Measurements from ENCODE around the gene OSBPL6. TPM values are rescaled to one million over a fixed set of nuclear protein-coding genes. Genes with fewer than 3 reads are reported as not detected.

Gene OSBPL6
- total and polyA plus RNA-seq, 2 donors from 2014 or later: 0.91 to 1.4 TPM

GRCh38 chr2:178275600-178275999 is 81.3 kb downstream of the OSBPL6 start:
- H3K4me3 ChIP-seq (ENCODE audit: low read length in 3 of 3): no peak overlapping the region
- no peaks in the 10 kb centered on the region for H3K36me3 ChIP-seq (ENCODE audit: control insufficient read depth in 2 of 3, insufficient read depth in 3 of 3, low read length in 3 of 3)
- no peak overlapping the region for H3K27ac ChIP-seq (ENCODE audit: low read depth in 2 of 2, low read length in 2 of 2)
- no peak for FAIRE-seq
- no peak for TF ChIP-seq CTCF (IDR thresholded peaks at IDR 0.05; ENCODE audit: borderline replicate concordance, extremely low read depth, insufficient read depth)
- DNase-seq: no peak
- no peaks in the 10 kb centered on the region for H3K9me3 ChIP-seq (ENCODE audit: control insufficient read depth in 2 of 3, insufficient read depth in 1 of 3, low read length in 3 of 3)
- intact Hi-C loops (cut with DNase I): no loop called here
- H3K9ac ChIP-seq (ENCODE audit: low read length in 3 of 3): no peak overlapping the region
- peaks cover 0 to 11% (median 2%) of the 10 kb centered on the region in 3 donors for H3K4me1 ChIP-seq (ENCODE audit: control insufficient read depth in 2 of 3, insufficient read depth in 2 of 3, low read depth in 1 of 3, low read length in 3 of 3)
- H3K27me3 ChIP-seq (ENCODE audit: control insufficient read depth, insufficient read depth, low read length): no peaks in the 10 kb centered on the region

- peak overlapping the region; percentile 34 to 39 for H3K27ac ChIP-seq (ENCODE audit: low read depth in 2 of 2, low read length in 2 of 2)
- H3K27me3 ChIP-seq (ENCODE audit: control insufficient read depth, insufficient read depth, low read length): no peaks in the 10 kb centered on the region
- FAIRE-seq (no peak), DNase-seq (peak in 4 of 5 donors; percentile 56 to 84 (median 70))
- no peak overlapping the region for H3K9ac ChIP-seq (ENCODE audit: low read length in 3 of 3)
- H3K9me3 ChIP-seq (ENCODE audit: control insufficient read depth in 2 of 3, insufficient read depth in 1 of 3, low read length in 3 of 3): no peaks in the 10 kb centered on the region
- TF ChIP-seq CTCF (IDR thresholded peaks at IDR 0.05; ENCODE audit: borderline replicate concordance, extremely low read depth, insufficient read depth): no peak
- intact Hi-C loops (cut with DNase I): no loop called here
- no peaks in the 10 kb centered on the region for H3K36me3 ChIP-seq (ENCODE audit: control insufficient read depth in 2 of 3, insufficient read depth in 3 of 3, low read length in 3 of 3)
- peaks cover 0 to 17% (median 2%) of the 10 kb centered on the region in 3 donors for H3K4me1 ChIP-seq (ENCODE audit: control insufficient read depth in 2 of 3, insufficient read depth in 2 of 3, low read depth in 1 of 3, low read length in 3 of 3)
- peak overlapping the region in 2 of 3 donors; percentile 8 to 29 for H3K4me3 ChIP-seq (ENCODE audit: low read length in 3 of 3)
Measured at GRCh38 chr2:178277741-178278197, 83.5 kb downstream of the OSBPL6 start.

GRCh38 chr2:178279142-178279541 is 84.8 kb downstream of the OSBPL6 start:
- FAIRE-seq (no peak), DNase-seq (no peak)
- intact Hi-C loops (cut with DNase I): no loop called here
- Histone ChIP-seq H3K27ac (ENCODE audit: low read depth in 2 of 2, low read length in 2 of 2) (peak overlapping the region in 1 of 2 donors; percentile 6), H3K27me3 (ENCODE audit: control insufficient read depth, insufficient read depth, low read length) (no peaks in the 10 kb centered on the region), H3K9me3 (ENCODE audit: control insufficient read depth in 2 of 3, insufficient read depth in 1 of 3, low read length in 3 of 3) (no peaks in the 10 kb centered on the region), H3K9ac (ENCODE audit: low read length in 3 of 3) (no peak overlapping the region), H3K4me1 (ENCODE audit: control insufficient read depth in 2 of 3, insufficient read depth in 2 of 3, low read depth in 1 of 3, low read length in 3 of 3) (peaks cover 0 to 17% (median 2%) of the 10 kb centered on the region in 3 donors), H3K36me3 (ENCODE audit: control insufficient read depth in 2 of 3, insufficient read depth in 3 of 3, low read length in 3 of 3) (no peaks in the 10 kb centered on the region), H3K4me3 (ENCODE audit: low read length in 3 of 3) (no peak overlapping the region)
- TF ChIP-seq CTCF (IDR thresholded peaks at IDR 0.05; ENCODE audit: borderline replicate concordance, extremely low read depth, insufficient read depth): no peak

GRCh38 chr2:178279636-178280035 is 85.3 kb downstream of the OSBPL6 start:
- DNase-seq (no peak), FAIRE-seq (no peak)
- H3K9me3 ChIP-seq (ENCODE audit: control insufficient read depth in 2 of 3, insufficient read depth in 1 of 3, low read length in 3 of 3): no peaks in the 10 kb centered on the region
- no peak for TF ChIP-seq CTCF (IDR thresholded peaks at IDR 0.05; ENCODE audit: borderline replicate concordance, extremely low read depth, insufficient read depth)
- intact Hi-C loops (cut with DNase I): no loop called here
- H3K4me3 ChIP-seq (ENCODE audit: low read length in 3 of 3): no peak overlapping the region
- H3K27ac ChIP-seq (ENCODE audit: low read depth in 2 of 2, low read length in 2 of 2): no peak overlapping the region
- no peaks in the 10 kb centered on the region for H3K27me3 ChIP-seq (ENCODE audit: control insufficient read depth, insufficient read depth, low read length)
- H3K36me3 ChIP-seq (ENCODE audit: control insufficient read depth in 2 of 3, insufficient read depth in 3 of 3, low read length in 3 of 3): no peaks in the 10 kb centered on the region
- peaks cover 0 to 17% (median 2%) of the 10 kb centered on the region in 3 donors for H3K4me1 ChIP-seq (ENCODE audit: control insufficient read depth in 2 of 3, insufficient read depth in 2 of 3, low read depth in 1 of 3, low read length in 3 of 3)
- H3K9ac ChIP-seq (ENCODE audit: low read length in 3 of 3): no peak overlapping the region

Measured in kidney (tissue), 14 donors.